Endometrial microvascular endothelial cells (primary cell): Measurements from ENCODE around the gene ZNF41. TPM values are rescaled to one million over a fixed set of nuclear protein-coding genes. Genes with fewer than 3 reads are reported as not detected.

Experiments used
- in situ Hi-C: cut with HindIII; loops from 2 replicates; pipeline ENCODE4 v1.10.0; 2017; ENCODE audit warnings: low sequenced_read_pairs, low pct_unique_long_range_greater_than_20kb; ENCODE audit errors: inconsistent ontology term
- total RNA-seq: library from RNA; depleted of rRNA; stranded (reverse); fragments of >200 nt; gene quantifications from one replicate; pipeline ENCODE4 v1.2.3, GENCODE V29; 2015; ENCODE audit errors: inconsistent ontology term

Gene ZNF41
- total RNA-seq, 1 donor from 2014 or later: 5.6 TPM

- in situ Hi-C loops: no loop called here
Measured at GRCh38 chrX:47422444-47422843, 60.6 kb downstream of the ZNF41 start.

DNA sequence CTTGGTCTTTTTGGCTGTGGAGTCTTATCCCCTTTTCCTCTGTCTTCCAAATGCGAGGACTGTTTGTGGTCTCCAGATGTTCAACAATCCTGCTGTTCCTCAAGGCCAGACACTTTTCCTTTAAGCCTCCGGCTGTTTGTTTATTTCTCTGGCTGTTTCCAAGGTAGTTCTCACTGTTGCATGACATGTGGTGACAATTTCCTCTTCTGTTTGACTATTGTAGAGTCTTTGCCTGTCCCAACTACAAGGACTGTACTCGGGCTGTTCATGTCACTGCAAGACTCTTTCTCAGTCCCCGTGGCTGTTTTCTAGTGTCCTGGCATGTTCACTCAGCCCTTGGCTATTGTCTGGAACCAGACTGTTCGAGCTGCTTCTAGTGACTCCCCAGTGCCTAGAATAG is 62.1 kb downstream of the ZNF41 start:
- in situ Hi-C loops: no loop called here

GRCh38 chrX:47420265-47420664 is 62.8 kb downstream of the ZNF41 start:
- in situ Hi-C loops: no loop called here

GRCh38 chrX:47413179-47413594 is 69.8 kb downstream of the ZNF41 start:
- in situ Hi-C loops: no loop called here

Other genes with a start within 250 kb of the ZNF41 start
- gene ZNF157, start 112.6 kb downstream of the ZNF41 start, total RNA-seq: not detected
- 40.5 TPM for gene ARAF, start 78.0 kb upstream of the ZNF41 start, total RNA-seq
- gene TIMP1, start 99.2 kb upstream of the ZNF41 start, total RNA-seq: 160 TPM
- not detected for gene SYN1, start 136.6 kb upstream of the ZNF41 start, total RNA-seq
- 0.46 TPM for gene CFP, start 146.7 kb upstream of the ZNF41 start, total RNA-seq
- gene ELK1, start 167.3 kb upstream of the ZNF41 start, total RNA-seq: 32.8 TPM
- gene UXT, start 176.0 kb upstream of the ZNF41 start, total RNA-seq: 115 TPM